ENCODE measurements around the gene GH2. TPM values are rescaled to one million over a fixed set of nuclear protein-coding genes. Genes with fewer than 3 reads are reported as not detected.
"Not testable (repeated sequence)": the region's sequence is repeated elsewhere in the genome, so short reads cannot be mapped to it uniquely, and the experiment has no call there.

Gene GH2
- total RNA-seq, 1 donor from 2014 or later, result not detected

GRCh38 chr17:63873577-63873976 lies 8.2 kb downstream of the GH2 start, which contains the start of gene CSH2:
CSH2 (minus strand) TSS chr17:63873677; CDS start chr17:63873614, 63 bp downstream.
- not testable (repeated sequence) for H3K4me1 Mint-ChIP-seq (ENCODE audit: unreplicated experiment); DNase-seq (ENCODE audit: extremely low spot score, unreplicated experiment); H3K4me3 Mint-ChIP-seq (ENCODE audit: unreplicated experiment); H3K27ac Mint-ChIP-seq (ENCODE audit: unreplicated experiment); H3K9me3 Mint-ChIP-seq (ENCODE audit: unreplicated experiment); H3K36me3 Mint-ChIP-seq (ENCODE audit: unreplicated experiment)
- H3K27me3 Mint-ChIP-seq (ENCODE audit: unreplicated experiment), result peaks cover 40% of the 10 kb centered on the region

DNA sequence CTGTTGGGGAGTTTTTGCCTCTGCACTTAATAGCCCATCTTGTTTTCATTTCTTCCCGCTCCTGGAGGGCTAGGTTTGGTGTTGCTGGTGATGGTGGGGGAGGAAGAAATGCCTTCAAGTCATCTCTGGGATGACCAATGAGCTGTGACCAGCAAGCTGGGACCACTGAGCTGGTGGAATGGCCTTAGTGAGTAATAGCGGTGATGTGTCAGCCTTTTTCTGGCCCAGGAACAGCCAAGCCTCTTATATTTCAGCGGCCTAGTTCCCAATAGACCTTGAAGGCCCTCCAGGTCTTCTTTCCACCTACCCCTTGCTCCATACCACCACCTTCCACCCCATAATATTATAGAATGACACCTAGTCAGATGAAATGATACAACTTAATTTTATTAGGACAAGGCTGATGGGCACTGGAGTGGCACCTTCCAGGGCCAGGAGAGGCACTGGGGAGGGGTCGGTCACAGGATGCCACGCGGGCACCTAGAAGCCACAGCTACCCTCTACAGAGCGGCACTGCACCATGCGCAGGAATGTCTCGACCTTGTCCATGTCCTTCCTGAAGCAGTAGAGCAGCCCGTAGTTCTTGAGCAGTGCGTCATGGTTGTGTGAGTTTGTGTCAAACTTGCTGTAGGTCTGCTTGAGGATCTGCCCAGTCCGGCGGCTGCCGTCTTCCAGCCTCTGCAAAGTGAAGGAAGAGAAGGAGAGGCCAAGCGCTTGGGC lies 9.9 kb downstream of the GH2 start:
- not testable (repeated sequence) for H3K27ac Mint-ChIP-seq (ENCODE audit: unreplicated experiment); H3K4me3 Mint-ChIP-seq (ENCODE audit: unreplicated experiment); DNase-seq (ENCODE audit: extremely low spot score, unreplicated experiment); H3K4me1 Mint-ChIP-seq (ENCODE audit: unreplicated experiment); H3K36me3 Mint-ChIP-seq (ENCODE audit: unreplicated experiment); H3K9me3 Mint-ChIP-seq (ENCODE audit: unreplicated experiment)
- peaks cover 29% of the 10 kb centered on the region for H3K27me3 Mint-ChIP-seq (ENCODE audit: unreplicated experiment)

GRCh38 chr17:63870292-63870665 lies 11.5 kb downstream of the GH2 start:
- not testable (repeated sequence) for H3K27ac Mint-ChIP-seq (ENCODE audit: unreplicated experiment); H3K9me3 Mint-ChIP-seq (ENCODE audit: unreplicated experiment); DNase-seq (ENCODE audit: extremely low spot score, unreplicated experiment); H3K36me3 Mint-ChIP-seq (ENCODE audit: unreplicated experiment); H3K4me1 Mint-ChIP-seq (ENCODE audit: unreplicated experiment); H3K4me3 Mint-ChIP-seq (ENCODE audit: unreplicated experiment)
- H3K27me3 Mint-ChIP-seq (ENCODE audit: unreplicated experiment), result peaks cover 29% of the 10 kb centered on the region

GRCh38 chr17:63869491-63870291 lies 12.1 kb downstream of the GH2 start:
- TF ChIP-seq, protein P1, sequence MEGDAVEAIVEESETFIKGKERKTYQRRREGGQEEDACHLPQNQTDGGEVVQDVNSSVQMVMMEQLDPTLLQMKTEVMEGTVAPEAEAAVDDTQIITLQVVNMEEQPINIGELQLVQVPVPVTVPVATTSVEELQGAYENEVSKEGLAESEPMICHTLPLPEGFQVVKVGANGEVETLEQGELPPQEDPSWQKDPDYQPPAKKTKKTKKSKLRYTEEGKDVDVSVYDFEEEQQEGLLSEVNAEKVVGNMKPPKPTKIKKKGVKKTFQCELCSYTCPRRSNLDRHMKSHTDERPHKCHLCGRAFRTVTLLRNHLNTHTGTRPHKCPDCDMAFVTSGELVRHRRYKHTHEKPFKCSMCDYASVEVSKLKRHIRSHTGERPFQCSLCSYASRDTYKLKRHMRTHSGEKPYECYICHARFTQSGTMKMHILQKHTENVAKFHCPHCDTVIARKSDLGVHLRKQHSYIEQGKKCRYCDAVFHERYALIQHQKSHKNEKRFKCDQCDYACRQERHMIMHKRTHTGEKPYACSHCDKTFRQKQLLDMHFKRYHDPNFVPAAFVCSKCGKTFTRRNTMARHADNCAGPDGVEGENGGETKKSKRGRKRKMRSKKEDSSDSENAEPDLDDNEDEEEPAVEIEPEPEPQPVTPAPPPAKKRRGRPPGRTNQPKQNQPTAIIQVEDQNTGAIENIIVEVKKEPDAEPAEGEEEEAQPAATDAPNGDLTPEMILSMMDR (IDR thresholded peaks at IDR 0.05), result peak; percentile 24
- H3K27ac Mint-ChIP-seq (ENCODE audit: unreplicated experiment); H3K36me3 Mint-ChIP-seq (ENCODE audit: unreplicated experiment); H3K4me3 Mint-ChIP-seq (ENCODE audit: unreplicated experiment); H3K4me1 Mint-ChIP-seq (ENCODE audit: unreplicated experiment); DNase-seq (ENCODE audit: extremely low spot score, unreplicated experiment); H3K9me3 Mint-ChIP-seq (ENCODE audit: unreplicated experiment): not testable (repeated sequence)
- peaks cover 25% of the 10 kb centered on the region for H3K27me3 Mint-ChIP-seq (ENCODE audit: unreplicated experiment)

DNA sequence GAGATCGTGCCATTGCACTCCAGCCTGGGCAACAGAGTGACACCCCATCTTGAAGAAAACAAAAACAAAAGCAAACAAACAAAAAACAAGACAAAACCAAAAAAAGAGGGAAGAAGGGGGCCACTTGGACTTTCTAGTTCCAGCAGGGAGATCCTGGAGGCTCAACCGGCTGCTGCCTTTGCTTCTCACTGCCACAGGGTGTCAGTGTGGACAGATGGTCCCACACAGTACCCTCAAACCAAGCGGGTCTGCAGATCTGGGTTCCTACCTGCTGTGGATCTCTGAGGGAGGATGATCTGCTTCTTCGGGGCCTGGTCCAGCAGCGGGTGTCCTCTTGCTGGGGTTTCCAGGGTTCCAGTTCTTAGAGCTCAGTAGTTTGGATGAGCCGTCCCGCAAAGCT lies 15.1 kb downstream of the GH2 start:
- H3K36me3 Mint-ChIP-seq (ENCODE audit: unreplicated experiment); H3K4me1 Mint-ChIP-seq (ENCODE audit: unreplicated experiment); H3K27ac Mint-ChIP-seq (ENCODE audit: unreplicated experiment); DNase-seq (ENCODE audit: extremely low spot score, unreplicated experiment); H3K4me3 Mint-ChIP-seq (ENCODE audit: unreplicated experiment); H3K9me3 Mint-ChIP-seq (ENCODE audit: unreplicated experiment): not testable (repeated sequence)
- H3K27me3 Mint-ChIP-seq (ENCODE audit: unreplicated experiment), result peaks cover 26% of the 10 kb centered on the region

DNA sequence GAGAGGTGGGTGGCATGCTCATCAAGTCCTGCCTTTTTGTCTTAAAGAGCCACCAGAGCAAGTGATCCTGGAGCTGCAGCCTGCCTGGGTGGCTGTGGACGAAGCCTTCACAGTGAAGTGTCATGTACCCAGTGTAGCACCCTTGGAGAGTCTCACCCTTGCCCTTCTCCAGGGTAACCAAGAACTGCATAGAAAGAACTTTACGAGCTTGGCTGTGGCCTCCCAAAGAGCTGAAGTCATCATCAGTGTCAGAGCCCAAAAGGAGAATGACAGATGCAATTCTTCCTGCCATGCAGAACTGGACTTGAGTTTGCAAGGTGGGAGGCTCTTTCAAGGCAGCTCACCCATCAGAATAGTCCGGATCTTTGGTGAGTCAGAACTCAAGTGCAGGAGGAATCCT lies 22.5 kb downstream of the GH2 start:
- H3K9me3 Mint-ChIP-seq (ENCODE audit: unreplicated experiment), result no peaks in the 10 kb centered on the region
- no peak overlapping the region for H3K27ac Mint-ChIP-seq (ENCODE audit: unreplicated experiment)
- H3K27me3 Mint-ChIP-seq (ENCODE audit: unreplicated experiment), result peaks cover 46% of the 10 kb centered on the region
- DNase-seq (ENCODE audit: extremely low spot score, unreplicated experiment), result no peak
- H3K4me3 Mint-ChIP-seq (ENCODE audit: unreplicated experiment), result no peak overlapping the region
- H3K36me3 Mint-ChIP-seq (ENCODE audit: unreplicated experiment), result no peaks in the 10 kb centered on the region
- TF ChIP-seq, protein P1 (IDR thresholded peaks at IDR 0.05), result no peak
- no peaks in the 10 kb centered on the region for H3K4me1 Mint-ChIP-seq (ENCODE audit: unreplicated experiment)

GRCh38 chr17:63856425-63856824 lies 25.3 kb downstream of the GH2 start:
- H3K4me3 Mint-ChIP-seq (ENCODE audit: unreplicated experiment); H3K36me3 Mint-ChIP-seq (ENCODE audit: unreplicated experiment); H3K27ac Mint-ChIP-seq (ENCODE audit: unreplicated experiment); H3K4me1 Mint-ChIP-seq (ENCODE audit: unreplicated experiment); DNase-seq (ENCODE audit: extremely low spot score, unreplicated experiment); H3K9me3 Mint-ChIP-seq (ENCODE audit: unreplicated experiment): not testable (repeated sequence)
- peaks cover 60% of the 10 kb centered on the region for H3K27me3 Mint-ChIP-seq (ENCODE audit: unreplicated experiment)
